KMS-11 (cell line): ENCODE data around the gene ST3GAL4.
A peak's percentile ranks its signal among the peaks of the same experiment; 100 is the strongest.

Experiments used
- H2AFZ ChIP-seq: fragments of 200-600 bp; sonication (generic); 2 replicates; pipeline ENCODE4 v1.6.1; 2016; ENCODE audit warnings: antibody characterized with exemption, mixed run types, low read depth
- H3K27ac ChIP-seq: fragments of 200-600 bp; sonication (generic); 2 replicates; pipeline ENCODE4 v1.6.1; 2016; ENCODE audit warnings: mild to moderate bottlenecking, mixed run types
- H3K27me3 ChIP-seq: fragments of 200-600 bp; sonication (generic); 2 replicates; pipeline ENCODE4 v1.6.1; 2017; ENCODE audit warnings: mild to moderate bottlenecking, low read depth, mixed run types, moderate library complexity; ENCODE audit not compliant: insufficient read depth
- H3K36me3 ChIP-seq: fragments of 200-600 bp; sonication (generic); 2 replicates; pipeline ENCODE4 v1.6.1; 2017; ENCODE audit warnings: mild to moderate bottlenecking, mixed run types; ENCODE audit not compliant: insufficient read depth
- H3K4me1 ChIP-seq: fragments of 200-600 bp; sonication (generic); 2 replicates; pipeline ENCODE4 v1.6.1; 2016; ENCODE audit warnings: mild to moderate bottlenecking, low read depth, mixed run types; ENCODE audit not compliant: poor library complexity, severe bottlenecking
- H3K4me2 ChIP-seq: fragments of 200-600 bp; sonication (generic); 2 replicates; pipeline ENCODE4 v1.7.0; 2016; ENCODE audit warnings: mild to moderate bottlenecking, mixed run types
- H3K4me3 ChIP-seq: fragments of 200-600 bp; sonication (generic); IDR thresholded peaks from 2 replicates; pipeline ENCODE4 v1.6.1; 2017; ENCODE audit warnings: low read depth, low read length, mixed read lengths; ENCODE audit not compliant: insufficient read depth
- H3K79me2 ChIP-seq: fragments of 200-600 bp; sonication (generic); 2 replicates; pipeline ENCODE4 v1.6.1; 2016; ENCODE audit warnings: low read depth, mixed run types; ENCODE audit not compliant: insufficient read depth
- H3K9ac ChIP-seq: fragments of 200-600 bp; sonication (generic); 2 replicates; pipeline ENCODE4 v1.6.1; 2016; ENCODE audit warnings: mild to moderate bottlenecking, mixed run types
- H4K20me1 ChIP-seq: fragments of 200-600 bp; sonication (generic); 2 replicates; pipeline ENCODE4 v1.6.1; 2016; ENCODE audit warnings: mild to moderate bottlenecking, mixed run types; ENCODE audit not compliant: insufficient read depth
- TF ChIP-seq, protein P1 (sequence below): fragments of 200-600 bp; sonication (generic); conservative IDR thresholded peaks from 2 replicates; pipeline ENCODE4 v1.6.1; 2017; ENCODE audit warnings: low read depth, mild to moderate bottlenecking, antibody characterized with exemption, low read length, moderate library complexity, mixed read lengths

ST3GAL4 gene

DNA sequence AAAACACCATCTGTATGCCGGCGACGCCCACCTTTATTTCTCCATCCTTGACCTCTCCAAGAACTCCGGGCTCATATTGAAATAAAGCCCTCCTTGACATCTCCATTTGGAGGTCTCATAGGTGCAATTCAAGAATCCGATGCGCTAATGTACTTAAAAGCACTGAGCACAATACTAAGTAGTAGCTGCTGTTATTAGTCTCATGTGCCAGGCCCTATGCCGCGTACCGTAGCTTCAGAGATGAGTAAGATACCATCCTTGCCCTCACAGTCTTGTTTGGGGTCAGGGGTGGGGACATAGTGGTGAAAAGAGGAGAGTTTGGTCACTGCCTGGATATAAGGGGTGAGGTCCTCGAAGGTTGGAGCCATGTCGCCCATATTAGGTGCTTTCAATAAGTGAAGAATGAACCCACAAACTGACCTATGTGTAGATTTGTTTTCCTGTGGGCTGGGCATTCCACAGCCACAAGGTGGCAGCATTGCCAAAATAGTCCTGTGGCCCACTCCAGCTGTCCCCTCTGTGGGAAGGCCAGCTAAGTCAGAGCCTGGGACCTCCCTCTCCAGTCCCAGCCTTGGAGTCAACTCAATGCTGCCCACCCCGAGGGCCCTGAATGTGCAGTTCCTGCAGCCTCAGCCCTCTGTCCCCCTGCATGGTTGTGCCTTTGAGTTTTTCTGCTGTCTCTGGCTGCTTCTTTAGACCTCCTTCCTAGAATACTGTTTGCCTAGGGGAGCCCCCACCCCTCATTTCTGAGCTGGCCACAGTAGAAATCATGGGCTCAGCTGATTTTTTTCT lies 45.1 kb upstream of the ST3GAL4 start:
- peak overlapping the region; percentile 55 for H3K4me2 ChIP-seq
- no peaks in the 10 kb centered on the region for H4K20me1 ChIP-seq
- H3K4me1 ChIP-seq: peaks cover 87% of the 10 kb centered on the region
- TF ChIP-seq, protein P1, sequence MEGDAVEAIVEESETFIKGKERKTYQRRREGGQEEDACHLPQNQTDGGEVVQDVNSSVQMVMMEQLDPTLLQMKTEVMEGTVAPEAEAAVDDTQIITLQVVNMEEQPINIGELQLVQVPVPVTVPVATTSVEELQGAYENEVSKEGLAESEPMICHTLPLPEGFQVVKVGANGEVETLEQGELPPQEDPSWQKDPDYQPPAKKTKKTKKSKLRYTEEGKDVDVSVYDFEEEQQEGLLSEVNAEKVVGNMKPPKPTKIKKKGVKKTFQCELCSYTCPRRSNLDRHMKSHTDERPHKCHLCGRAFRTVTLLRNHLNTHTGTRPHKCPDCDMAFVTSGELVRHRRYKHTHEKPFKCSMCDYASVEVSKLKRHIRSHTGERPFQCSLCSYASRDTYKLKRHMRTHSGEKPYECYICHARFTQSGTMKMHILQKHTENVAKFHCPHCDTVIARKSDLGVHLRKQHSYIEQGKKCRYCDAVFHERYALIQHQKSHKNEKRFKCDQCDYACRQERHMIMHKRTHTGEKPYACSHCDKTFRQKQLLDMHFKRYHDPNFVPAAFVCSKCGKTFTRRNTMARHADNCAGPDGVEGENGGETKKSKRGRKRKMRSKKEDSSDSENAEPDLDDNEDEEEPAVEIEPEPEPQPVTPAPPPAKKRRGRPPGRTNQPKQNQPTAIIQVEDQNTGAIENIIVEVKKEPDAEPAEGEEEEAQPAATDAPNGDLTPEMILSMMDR: peak; percentile 84
- H3K4me3 ChIP-seq: no peak overlapping the region
- H3K36me3 ChIP-seq: no peaks in the 10 kb centered on the region
- H3K27ac ChIP-seq: peak overlapping the region; percentile 61; the same call in 1 of the 2 replicates
- H2AFZ ChIP-seq: no peak overlapping the region
- no peaks in the 10 kb centered on the region for H3K27me3 ChIP-seq
- H3K9ac ChIP-seq: no peak overlapping the region; the same call in 1 of the 2 replicates
- H3K79me2 ChIP-seq: peaks cover 5% of the 10 kb centered on the region; the same call in 1 of the 2 replicates

DNA sequence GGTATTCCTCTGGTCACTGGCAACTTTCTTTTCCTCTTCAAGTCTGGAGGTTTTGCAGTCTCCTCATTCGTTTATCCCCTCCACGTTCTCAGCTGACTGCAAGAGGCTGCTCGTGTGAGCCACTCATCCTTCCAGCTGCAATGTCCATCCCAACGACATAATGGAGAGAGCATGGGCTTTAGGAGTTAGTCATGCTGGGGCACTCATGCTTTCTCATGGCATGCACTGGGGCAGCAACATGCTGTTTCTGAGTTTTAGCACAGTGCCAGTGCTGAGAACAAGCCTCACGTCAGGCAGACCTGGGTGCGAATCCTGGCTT lies 44.5 kb upstream of the ST3GAL4 start:
- no peaks in the 10 kb centered on the region for H4K20me1 ChIP-seq
- H2AFZ ChIP-seq: no peak overlapping the region
- H3K79me2 ChIP-seq: no peaks in the 10 kb centered on the region
- TF ChIP-seq, protein P1: no peak
- peak overlapping the region; percentile 55 for H3K4me2 ChIP-seq
- no peaks in the 10 kb centered on the region for H3K36me3 ChIP-seq
- no peak overlapping the region; the same call in 1 of the 2 replicates for H3K9ac ChIP-seq
- no peak overlapping the region for H3K4me3 ChIP-seq
- peaks cover 83% of the 10 kb centered on the region for H3K4me1 ChIP-seq
- no peaks in the 10 kb centered on the region for H3K27me3 ChIP-seq
- peak overlapping the region; percentile 61; the same call in 1 of the 2 replicates for H3K27ac ChIP-seq

DNA sequence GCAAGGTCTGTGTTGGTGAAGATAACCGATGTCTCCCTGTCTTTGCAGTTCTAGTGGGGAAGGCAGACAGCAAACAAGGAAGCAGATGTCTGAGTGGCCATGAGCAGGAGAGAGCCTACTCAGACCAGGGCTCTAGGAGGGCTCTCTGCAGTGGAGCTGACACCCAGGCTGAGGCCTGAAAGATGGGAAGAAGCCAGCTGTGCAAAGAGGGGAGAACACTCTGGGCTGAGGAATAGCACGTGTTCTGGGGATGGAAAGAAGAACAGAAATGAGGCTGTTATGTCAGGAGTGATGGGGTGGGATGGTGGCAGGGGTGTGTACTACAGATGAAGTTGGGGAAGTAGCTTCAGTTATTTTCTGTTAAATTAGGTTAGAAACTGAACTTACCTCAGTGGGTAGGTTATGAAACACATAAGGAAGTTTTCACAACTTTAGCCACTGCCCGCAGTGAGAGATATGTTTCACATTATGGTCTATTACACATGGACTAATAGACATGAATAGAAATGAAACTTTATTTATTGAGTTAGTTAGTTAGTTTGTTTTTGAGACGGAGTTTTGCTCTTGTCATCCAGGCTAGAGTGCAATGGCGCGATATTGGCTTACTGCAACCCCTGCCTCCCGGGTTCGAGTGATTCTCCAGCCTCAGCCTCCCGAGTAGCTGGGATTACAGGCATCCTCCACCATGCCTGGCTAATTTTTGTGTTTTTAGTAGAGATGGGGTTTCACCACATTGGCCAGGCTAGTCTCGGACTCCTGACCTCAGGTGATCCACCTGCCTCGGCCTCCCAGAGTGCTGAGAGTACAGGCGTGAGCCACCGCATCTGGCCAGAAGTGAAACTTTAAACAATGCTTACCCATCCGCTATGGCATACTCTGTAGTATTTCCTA lies 43.8 kb upstream of the ST3GAL4 start:
- H4K20me1 ChIP-seq: no peaks in the 10 kb centered on the region
- no peak overlapping the region; the same call in 1 of the 2 replicates for H3K9ac ChIP-seq
- H3K4me3 ChIP-seq: no peak overlapping the region
- no peaks in the 10 kb centered on the region for H3K27me3 ChIP-seq
- peaks cover 83% of the 10 kb centered on the region for H3K4me1 ChIP-seq
- peak overlapping the region; percentile 55 for H3K4me2 ChIP-seq
- peak overlapping the region; percentile 61 for H3K27ac ChIP-seq
- H3K36me3 ChIP-seq: no peaks in the 10 kb centered on the region
- H3K79me2 ChIP-seq: no peaks in the 10 kb centered on the region; the same call in 1 of the 2 replicates
- no peak overlapping the region for H2AFZ ChIP-seq
- TF ChIP-seq, protein P1: no peak

DNA sequence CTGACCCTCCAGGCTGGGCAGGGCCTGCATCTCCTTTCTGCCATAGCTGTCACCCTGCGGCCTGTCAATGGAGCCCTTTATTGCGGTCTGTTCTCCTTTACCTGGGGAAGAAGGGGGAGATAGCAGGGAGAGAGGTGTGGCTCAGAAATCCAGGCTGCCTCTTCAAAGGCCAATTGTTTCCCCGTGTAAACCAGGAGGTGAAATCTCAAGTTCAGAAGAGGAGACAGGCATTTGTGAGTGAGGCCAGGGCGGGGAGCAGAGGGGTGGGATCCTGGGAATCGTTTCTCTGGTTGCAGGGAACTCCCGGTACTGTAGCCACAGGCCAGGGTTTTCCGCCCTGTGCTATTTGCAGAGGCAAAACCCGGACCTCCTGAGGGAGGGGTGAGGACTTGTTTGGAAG lies 42.5 kb upstream of the ST3GAL4 start:
- TF ChIP-seq, protein P1: no peak
- H3K27ac ChIP-seq: peak overlapping the region; percentile 61; the same call in 1 of the 2 replicates
- no peaks in the 10 kb centered on the region for H3K36me3 ChIP-seq
- H2AFZ ChIP-seq: no peak overlapping the region
- peak overlapping the region; percentile 37 for H3K4me2 ChIP-seq
- no peak overlapping the region for H3K9ac ChIP-seq
- H4K20me1 ChIP-seq: no peaks in the 10 kb centered on the region
- no peaks in the 10 kb centered on the region; the same call in 1 of the 2 replicates for H3K79me2 ChIP-seq
- no peak overlapping the region for H3K4me3 ChIP-seq
- H3K4me1 ChIP-seq: peaks cover 80% of the 10 kb centered on the region
- no peaks in the 10 kb centered on the region for H3K27me3 ChIP-seq
